Thyroid gland (tissue), 4 donors: ENCODE measurements around the gene NEBL. TPM values are rescaled to one million over a fixed set of nuclear protein-coding genes. Genes with fewer than 3 reads are reported as not detected.

Experiments
- DNase-seq, 2 donors: peaks; one replicate each; pipeline ENCODE4 v3.0.0-alpha.2; 2019
- H3K27ac ChIP-seq, 3 donors: fragments of 200-600 bp; sonication (generic); 1 replicate in 2 of 3; 2 replicates in 1 of 3; pipeline ENCODE4 v1.5.1; 2016 to 2019; ENCODE audit warnings: mild to moderate bottlenecking in 1 of 3, moderate library complexity in 1 of 3
- H3K27me3 ChIP-seq: fragments of 200-600 bp; sonication (generic); one replicate; pipeline ENCODE4 v1.5.1; 2019
- H3K36me3 ChIP-seq, 2 donors: fragments of 200-600 bp; sonication (generic); one replicate each; pipeline ENCODE4 v1.5.1; 2016 to 2019
- H3K4me1 ChIP-seq, 2 donors: fragments of 200-600 bp; sonication (generic); one replicate each; pipeline ENCODE4 v1.5.1; 2017 to 2019
- H3K4me3 ChIP-seq, 3 donors: fragments of 200-600 bp; sonication (generic); replicated peaks in 1 of 3; 1 replicate in 2 of 3; 2 replicates in 1 of 3; pipeline ENCODE4 v1.5.1; 2016; ENCODE audit warnings: mild to moderate bottlenecking in 1 of 3
- H3K9me3 ChIP-seq: fragments of 200-600 bp; sonication (generic); one replicate; pipeline ENCODE4 v1.5.1; 2017
- POLR2A ChIP-seq, 2 donors: fragments of 450-650 bp; IDR thresholded peaks; one replicate each; pipeline ENCODE4 v1.6.1; 2017; ENCODE audit warnings: antibody characterized with exemption in 2 of 2, mild to moderate bottlenecking in 2 of 2, moderate library complexity in 1 of 2
- WGBS, 2 donors: methylation state at CpG; one replicate each; pipeline ENCODE4 v1.1.5; 2017; 5-methylcytosine and 5-hydroxymethylcytosine counted together
- intact Hi-C: fragments of 100-400 bp; cut with DNase I; formaldehyde crosslinking; loops from one replicate; pipeline ENCODE4 v1.15.1; 2023
- small RNA-seq: library from RNA; depleted of rRNA; stranded (forward); fragments of <200 nt; gene quantifications from one replicate; pipeline ENCODE3, GENCODE V24; 2016
- total RNA-seq, 4 donors: library from RNA; depleted of rRNA; stranded (reverse); fragments of >200 nt; gene quantifications; one replicate each; pipeline ENCODE4 v1.2.3, GENCODE V29; 2016
- TF ChIP-seq, protein P1 (sequence below), 6 experiments: fragments of 200-600 bp in 3 of 6; fragments of 450-650 bp in 3 of 6; sonication (generic) in 3 of 6; IDR thresholded peaks; one replicate each; pipeline ENCODE4 v1.5.1; 2016 to 2019; ENCODE audit warnings: antibody characterized with exemption in 6 of 6, mild to moderate bottlenecking in 2 of 6, inconsistent platforms in 1 of 6, moderate library complexity in 1 of 6

Gene NEBL
- total RNA-seq, 4 donors from 2014 or later, result 163 to 269 (median 214) TPM

DNA sequence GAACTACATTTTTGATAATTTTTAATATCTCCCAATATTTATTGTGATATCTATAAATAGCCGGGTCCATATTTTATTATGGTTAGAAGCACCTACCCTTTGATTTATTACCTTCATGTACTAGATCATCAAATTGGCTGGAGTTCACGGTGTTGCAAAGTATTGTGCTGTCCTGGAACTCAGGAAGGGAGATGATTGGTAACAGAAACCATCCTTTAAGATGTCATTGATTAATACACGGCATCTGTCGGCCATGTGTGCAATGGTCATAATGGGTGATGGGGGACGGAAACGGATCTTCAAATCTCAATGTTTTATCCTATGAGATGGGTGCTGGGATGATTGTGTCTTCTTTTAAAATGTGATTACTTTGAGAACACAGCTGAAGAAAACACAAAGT is 157.0 kb downstream of the NEBL start:
- intact Hi-C loops, result no loop called here
- WGBS, 2 donors, result 87 to 94% methylated on average over 6 of the region's 6 CpGs

DNA sequence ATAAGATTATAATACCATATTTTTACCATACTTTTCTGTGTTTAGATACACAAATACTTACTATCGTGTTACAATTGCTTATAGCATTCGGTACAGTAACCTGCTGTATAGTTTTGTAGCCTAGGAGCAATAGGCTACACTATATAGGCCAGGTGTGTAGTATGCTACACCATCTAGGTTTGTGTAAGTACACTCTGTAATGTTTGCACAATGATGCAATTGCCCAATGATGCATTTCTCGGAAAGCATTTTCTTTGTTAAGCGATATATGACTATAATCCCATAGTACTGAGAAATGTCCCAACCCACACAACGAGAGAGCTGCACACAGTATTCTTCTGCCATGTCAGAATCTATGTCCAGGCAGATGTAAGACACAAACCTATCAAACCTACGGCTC is 160.0 kb downstream of the NEBL start:
- H3K27ac ChIP-seq, result no peak overlapping the region
- no peaks in the 10 kb centered on the region for H3K27me3 ChIP-seq
- 82 to 94% methylated on average over 6 of the region's 6 CpGs for WGBS, 2 donors
- no peaks in the 10 kb centered on the region for H3K4me1 ChIP-seq
- H3K4me3 ChIP-seq, result no peak overlapping the region
- H3K36me3 ChIP-seq, result no peaks in the 10 kb centered on the region
- TF ChIP-seq, protein P1, sequence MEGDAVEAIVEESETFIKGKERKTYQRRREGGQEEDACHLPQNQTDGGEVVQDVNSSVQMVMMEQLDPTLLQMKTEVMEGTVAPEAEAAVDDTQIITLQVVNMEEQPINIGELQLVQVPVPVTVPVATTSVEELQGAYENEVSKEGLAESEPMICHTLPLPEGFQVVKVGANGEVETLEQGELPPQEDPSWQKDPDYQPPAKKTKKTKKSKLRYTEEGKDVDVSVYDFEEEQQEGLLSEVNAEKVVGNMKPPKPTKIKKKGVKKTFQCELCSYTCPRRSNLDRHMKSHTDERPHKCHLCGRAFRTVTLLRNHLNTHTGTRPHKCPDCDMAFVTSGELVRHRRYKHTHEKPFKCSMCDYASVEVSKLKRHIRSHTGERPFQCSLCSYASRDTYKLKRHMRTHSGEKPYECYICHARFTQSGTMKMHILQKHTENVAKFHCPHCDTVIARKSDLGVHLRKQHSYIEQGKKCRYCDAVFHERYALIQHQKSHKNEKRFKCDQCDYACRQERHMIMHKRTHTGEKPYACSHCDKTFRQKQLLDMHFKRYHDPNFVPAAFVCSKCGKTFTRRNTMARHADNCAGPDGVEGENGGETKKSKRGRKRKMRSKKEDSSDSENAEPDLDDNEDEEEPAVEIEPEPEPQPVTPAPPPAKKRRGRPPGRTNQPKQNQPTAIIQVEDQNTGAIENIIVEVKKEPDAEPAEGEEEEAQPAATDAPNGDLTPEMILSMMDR (IDR thresholded peaks at IDR 0.05), result no peak
- TF ChIP-seq POLR2A (IDR thresholded peaks at IDR 0.05), result no peak
- intact Hi-C loops, result no loop called here
- H3K9me3 ChIP-seq, result no peaks in the 10 kb centered on the region
- DNase-seq, result no peak

More for the DNA sequence above, 157.0 kb downstream of the NEBL start:
- DNase-seq, result no peak
- TF ChIP-seq POLR2A (IDR thresholded peaks at IDR 0.05), result no peak
- TF ChIP-seq, protein P1 (IDR thresholded peaks at IDR 0.05), result no peak
- Histone ChIP-seq H3K36me3 (no peaks in the 10 kb centered on the region), H3K4me1 (no peaks in the 10 kb centered on the region), H3K9me3 (no peaks in the 10 kb centered on the region), H3K27ac (no peak overlapping the region), H3K4me3 (no peak overlapping the region), H3K27me3 (no peaks in the 10 kb centered on the region)

Small RNA genes within 50 kb of the gene (small RNA-seq; reads per million reads assigned to genes)
- gene AL157398.1 (not detected), gene MTND1P21 (not detected)
